GM12873 (cell line): Measurements from ENCODE around the gene SOCS2.

Experiments used
- CTCF ChIP-seq: IDR thresholded peaks from 2 replicates; pipeline ENCODE4 v1.5.1; 2012; ENCODE audit warnings: low read depth, mild to moderate bottlenecking, moderate library complexity, low read length, control low read depth; ENCODE audit not compliant: insufficient read depth; ENCODE audit errors: missing control alignments

The SOCS2 gene

GRCh38 chr12:93614917-93615596 lies 42.6 kb downstream of the SOCS2 start:
- TF ChIP-seq CTCF, result no peak

- TF ChIP-seq CTCF, result no peak
Measured at GRCh38 chr12:93616584-93617101, 44.2 kb downstream of the SOCS2 start.

GRCh38 chr12:93618891-93619410 lies 46.5 kb downstream of the SOCS2 start:
- no peak for TF ChIP-seq CTCF

GRCh38 chr12:93621986-93622385 lies 49.5 kb downstream of the SOCS2 start:
- TF ChIP-seq CTCF, result no peak

GRCh38 chr12:93622485-93622884 lies 50.0 kb downstream of the SOCS2 start:
- TF ChIP-seq CTCF, result no peak

GRCh38 chr12:93624595-93625294 lies 52.3 kb downstream of the SOCS2 start:
- TF ChIP-seq CTCF, result no peak

GRCh38 chr12:93626160-93626559 lies 53.7 kb downstream of the SOCS2 start:
- no peak for TF ChIP-seq CTCF
